Peyer's patch (tissue), 4 donors: ENCODE results near the gene MORF4L1.

ENCODE experiments used
- CTCF ChIP-seq, 6 experiments: fragments of 450-650 bp in 4 of 6; fragments of 200-600 bp in 2 of 6; sonication (generic) in 1 of 6; IDR thresholded peaks; one replicate each; pipeline ENCODE4 v1.5.1; 2017 to 2019; ENCODE audit warnings: antibody characterized with exemption in 6 of 6, mild to moderate bottlenecking in 3 of 6, moderate library complexity in 1 of 6
- POLR2A ChIP-seq, 2 donors: fragments of 450-650 bp; IDR thresholded peaks; one replicate each; pipeline ENCODE4 v1.5.1; 2017; ENCODE audit warnings: antibody characterized with exemption in 2 of 2, mild to moderate bottlenecking in 2 of 2, moderate library complexity in 2 of 2

- peak; percentile 21 to 59 (median 54) for TF ChIP-seq CTCF (IDR thresholded peaks at IDR 0.05)
- no peak for TF ChIP-seq POLR2A (IDR thresholded peaks at IDR 0.05)
Observed at GRCh38 chr15:78859971-78860719, 12.5 kb upstream of the MORF4L1 start.
